ENCODE data around the gene KIF4B. TPM values are rescaled to one million over a fixed set of nuclear protein-coding genes. Genes with fewer than 3 reads are reported as not detected.

The KIF4B gene
- total RNA-seq, 1 donor from 2014 or later, result not detected

GRCh38 chr5:155056644-155057269 is 43.2 kb downstream of the KIF4B start:
- no peaks in the 10 kb centered on the region for H3K4me1 Mint-ChIP-seq
- H3K27me3 Mint-ChIP-seq (ENCODE audit: low read depth), result peaks cover 2% of the 10 kb centered on the region
- DNase-seq (ENCODE audit: low read depth, low spot score), result no peak
- H3K36me3 Mint-ChIP-seq (ENCODE audit: low read depth), result no peaks in the 10 kb centered on the region
- H3K27ac Mint-ChIP-seq (ENCODE audit: unreplicated experiment), result no peak overlapping the region
- no peak for TF ChIP-seq CTCF (conservative IDR thresholded peaks at IDR 0.05)
- no peak overlapping the region for H3K4me3 Mint-ChIP-seq
- peaks cover 3% of the 10 kb centered on the region for H3K9me3 Mint-ChIP-seq

GRCh38 chr5:155057626-155058025 is 44.1 kb downstream of the KIF4B start:
- Mint-ChIP-seq H3K9me3 (peaks cover 3% of the 10 kb centered on the region), H3K4me3 (no peak overlapping the region), H3K36me3 (ENCODE audit: low read depth) (no peaks in the 10 kb centered on the region), H3K27ac (ENCODE audit: unreplicated experiment) (no peak overlapping the region), H3K4me1 (no peaks in the 10 kb centered on the region), H3K27me3 (ENCODE audit: low read depth) (peaks cover 2% of the 10 kb centered on the region)
- DNase-seq (ENCODE audit: low read depth, low spot score), result no peak
- no peak for TF ChIP-seq CTCF (conservative IDR thresholded peaks at IDR 0.05)

DNA sequence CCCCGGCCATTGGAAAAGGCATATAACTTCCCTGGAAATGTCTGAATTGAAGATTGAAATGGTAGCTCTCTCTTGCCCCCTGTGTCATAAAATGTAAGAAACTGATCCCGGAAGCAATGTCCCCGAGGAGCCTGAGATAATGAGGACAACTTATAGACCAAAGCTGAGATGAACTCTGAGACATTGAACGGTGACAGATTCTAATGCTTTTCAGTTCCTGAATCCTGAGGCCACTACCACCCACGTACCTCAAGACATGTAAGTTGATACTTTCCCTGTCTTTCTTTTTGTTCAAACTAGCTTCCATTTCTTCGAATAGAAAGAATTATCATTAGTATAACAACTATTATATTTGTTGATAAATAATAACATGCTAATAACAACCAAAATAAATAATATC is 51.0 kb downstream of the KIF4B start:
- Mint-ChIP-seq H3K36me3 (ENCODE audit: low read depth) (no peaks in the 10 kb centered on the region), H3K4me3 (no peak overlapping the region), H3K27ac (ENCODE audit: unreplicated experiment) (no peak overlapping the region), H3K4me1 (no peaks in the 10 kb centered on the region), H3K9me3 (no peaks in the 10 kb centered on the region), H3K27me3 (ENCODE audit: low read depth) (no peaks in the 10 kb centered on the region)
- DNase-seq (ENCODE audit: low read depth, low spot score), result no peak
- no peak for TF ChIP-seq CTCF (conservative IDR thresholded peaks at IDR 0.05)

- Mint-ChIP-seq H3K4me1 (no peaks in the 10 kb centered on the region), H3K27ac (ENCODE audit: unreplicated experiment) (no peak overlapping the region), H3K4me3 (no peak overlapping the region), H3K27me3 (ENCODE audit: low read depth) (no peaks in the 10 kb centered on the region), H3K36me3 (ENCODE audit: low read depth) (no peaks in the 10 kb centered on the region), H3K9me3 (no peaks in the 10 kb centered on the region)
- no peak for DNase-seq (ENCODE audit: low read depth, low spot score)
- no peak for TF ChIP-seq CTCF (conservative IDR thresholded peaks at IDR 0.05)
These were observed 53.5 kb downstream of the KIF4B start for GRCh38 chr5:155066886-155067595.

Other genes with a start within 250 kb of the KIF4B start
- 2.7 and 2.9 TPM in 2 replicates for gene FAXDC2, start 163.2 kb upstream of the KIF4B start, total RNA-seq
- gene CNOT8, start 155.1 kb upstream of the KIF4B start, total RNA-seq, result 51.9 and 53.1 TPM in 2 replicates
- 34.3 and 35.3 TPM in 2 replicates for gene GEMIN5, start 75.5 kb upstream of the KIF4B start, total RNA-seq
- gene MRPL22, start 72.7 kb upstream of the KIF4B start, total RNA-seq, result 59.5 and 62.4 TPM in 2 replicates

Data from neural crest cell (in vitro differentiated cells).